ENCODE measurements around the gene CELA2B. TPM values are rescaled to one million over a fixed set of nuclear protein-coding genes. Genes with fewer than 3 reads are reported as not detected.
"Not testable (repeated sequence)": the region's sequence is repeated elsewhere in the genome, so short reads cannot be mapped to it uniquely, and the experiment has no call there.

CELA2B gene
- polyA plus RNA-seq, 2 donors = not detected

GRCh38 chr1:15479654-15480347 lies 3.9 kb downstream of the CELA2B start:
- H3K27ac ChIP-seq (ENCODE audit: low read depth in 2 of 2, low read length in 1 of 2) = no peak overlapping the region
- WGBS, 2 donors = 85 to 94% methylated on average over 11 of the region's 11 CpGs
- H3K9me3 ChIP-seq (ENCODE audit: control insufficient read depth in 2 of 2, insufficient read depth in 1 of 2, low read depth in 1 of 2, low read length in 1 of 2) = no peaks in the 10 kb centered on the region
- no peak overlapping the region for H3K4me3 ChIP-seq (ENCODE audit: low read depth in 1 of 2, low read length in 2 of 2)
- peaks cover 0 to 3% of the 10 kb centered on the region in 2 donors for H3K4me1 ChIP-seq (ENCODE audit: control insufficient read depth in 2 of 2, insufficient read depth in 2 of 2, low read length in 1 of 2)
- no peaks in the 10 kb centered on the region for H3K27me3 ChIP-seq (ENCODE audit: control insufficient read depth in 1 of 2, insufficient read depth in 2 of 2, low read length in 2 of 2)
- H3K36me3 ChIP-seq (ENCODE audit: control insufficient read depth in 2 of 2, insufficient read depth in 2 of 2, low read length in 1 of 2) = no peaks in the 10 kb centered on the region

GRCh38 chr1:15482455-15482854 lies 6.6 kb downstream of the CELA2B start:
- H3K9me3 ChIP-seq (ENCODE audit: control insufficient read depth in 2 of 2, insufficient read depth in 1 of 2, low read depth in 1 of 2, low read length in 1 of 2); H3K27ac ChIP-seq (ENCODE audit: low read depth in 2 of 2, low read length in 1 of 2); H3K36me3 ChIP-seq (ENCODE audit: control insufficient read depth in 2 of 2, insufficient read depth in 2 of 2, low read length in 1 of 2); H3K4me1 ChIP-seq (ENCODE audit: control insufficient read depth in 2 of 2, insufficient read depth in 2 of 2, low read length in 1 of 2); H3K27me3 ChIP-seq (ENCODE audit: control insufficient read depth in 1 of 2, insufficient read depth in 2 of 2, low read length in 2 of 2); H3K4me3 ChIP-seq (ENCODE audit: low read depth in 1 of 2, low read length in 2 of 2): not testable (repeated sequence)
- 70 to 85% methylated on average over 6 of the region's 6 CpGs for WGBS, 2 donors

DNA sequence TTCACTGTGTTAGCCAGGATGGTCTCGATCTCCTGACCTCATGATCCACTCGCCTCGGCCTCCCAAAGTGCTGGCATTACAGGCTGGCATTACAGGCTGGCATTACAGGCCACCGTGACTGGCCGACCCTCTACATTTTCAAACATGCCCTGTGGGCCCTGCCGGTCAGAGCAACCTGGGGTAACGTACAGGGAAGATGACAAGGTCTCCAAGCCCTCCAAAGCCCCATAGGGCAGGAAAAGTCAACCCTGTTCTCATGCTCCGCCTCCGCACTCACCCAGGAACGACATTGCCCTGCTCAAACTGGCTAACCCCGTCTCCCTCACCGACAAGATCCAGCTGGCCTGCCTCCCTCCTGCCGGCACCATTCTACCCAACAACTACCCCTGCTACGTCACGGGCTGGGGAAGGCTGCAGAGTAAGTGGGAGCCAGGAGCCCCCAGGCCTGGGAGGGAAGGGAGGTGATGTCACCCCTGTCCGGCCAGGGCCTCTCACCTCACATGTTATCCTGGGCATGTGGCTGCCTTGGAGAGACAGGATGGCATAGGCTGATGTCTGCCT lies 7.2 kb downstream of the CELA2B start:
- not testable (repeated sequence) for H3K9me3 ChIP-seq (ENCODE audit: control insufficient read depth in 2 of 2, insufficient read depth in 1 of 2, low read depth in 1 of 2, low read length in 1 of 2); H3K4me3 ChIP-seq (ENCODE audit: low read depth in 1 of 2, low read length in 2 of 2); H3K27ac ChIP-seq (ENCODE audit: low read depth in 2 of 2, low read length in 1 of 2); H3K36me3 ChIP-seq (ENCODE audit: control insufficient read depth in 2 of 2, insufficient read depth in 2 of 2, low read length in 1 of 2); H3K27me3 ChIP-seq (ENCODE audit: control insufficient read depth in 1 of 2, insufficient read depth in 2 of 2, low read length in 2 of 2); H3K4me1 ChIP-seq (ENCODE audit: control insufficient read depth in 2 of 2, insufficient read depth in 2 of 2, low read length in 1 of 2)
- 57 to 70% methylated on average over 13 to 15 of the region's 16 CpGs for WGBS, 2 donors

DNA sequence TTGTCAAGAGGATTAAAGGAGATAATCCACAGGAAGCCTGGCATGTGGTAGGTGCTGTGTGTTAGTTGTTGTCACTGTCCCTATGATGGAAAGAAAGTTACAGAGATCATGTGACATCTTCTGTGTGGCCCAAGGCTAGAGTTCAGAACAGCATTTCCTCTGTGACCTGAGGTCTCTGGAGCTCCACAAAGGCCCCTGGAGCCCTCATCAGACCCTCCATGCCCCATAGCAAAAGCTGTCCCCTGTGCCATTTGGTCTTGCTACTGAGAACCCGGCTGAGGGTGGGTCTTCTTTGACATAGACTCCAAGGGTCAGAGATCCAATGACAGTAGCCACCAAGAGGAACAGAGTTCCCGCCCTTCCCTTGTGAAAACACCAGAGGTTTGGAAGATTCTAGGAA lies 8.1 kb downstream of the CELA2B start:
- H3K4me3 ChIP-seq (ENCODE audit: low read depth in 1 of 2, low read length in 2 of 2) = no peak overlapping the region
- no peaks in the 10 kb centered on the region for H3K36me3 ChIP-seq (ENCODE audit: control insufficient read depth in 2 of 2, insufficient read depth in 2 of 2, low read length in 1 of 2)
- no peak overlapping the region for H3K27ac ChIP-seq (ENCODE audit: low read depth in 2 of 2, low read length in 1 of 2)
- H3K27me3 ChIP-seq (ENCODE audit: control insufficient read depth in 1 of 2, insufficient read depth in 2 of 2, low read length in 2 of 2) = no peaks in the 10 kb centered on the region
- H3K4me1 ChIP-seq (ENCODE audit: control insufficient read depth in 2 of 2, insufficient read depth in 2 of 2, low read length in 1 of 2) = peaks cover 0 to 3% of the 10 kb centered on the region in 2 donors
- 88 to 89% methylated on average over 2 of the region's 2 CpGs for WGBS, 2 donors
- no peaks in the 10 kb centered on the region for H3K9me3 ChIP-seq (ENCODE audit: control insufficient read depth in 2 of 2, insufficient read depth in 1 of 2, low read depth in 1 of 2, low read length in 1 of 2)

- not testable (repeated sequence) for H3K27ac ChIP-seq (ENCODE audit: low read depth in 2 of 2, low read length in 1 of 2); H3K27me3 ChIP-seq (ENCODE audit: control insufficient read depth in 1 of 2, insufficient read depth in 2 of 2, low read length in 2 of 2); H3K4me3 ChIP-seq (ENCODE audit: low read depth in 1 of 2, low read length in 2 of 2); H3K9me3 ChIP-seq (ENCODE audit: control insufficient read depth in 2 of 2, insufficient read depth in 1 of 2, low read depth in 1 of 2, low read length in 1 of 2); H3K4me1 ChIP-seq (ENCODE audit: control insufficient read depth in 2 of 2, insufficient read depth in 2 of 2, low read length in 1 of 2); H3K36me3 ChIP-seq (ENCODE audit: control insufficient read depth in 2 of 2, insufficient read depth in 2 of 2, low read length in 1 of 2)
- 90 to 93% methylated on average over 6 of the region's 6 CpGs for WGBS, 2 donors
Measured at GRCh38 chr1:15484443-15484842, 8.5 kb downstream of the CELA2B start.

- Histone ChIP-seq H3K9me3 (ENCODE audit: control insufficient read depth in 2 of 2, insufficient read depth in 1 of 2, low read depth in 1 of 2, low read length in 1 of 2) (no peaks in the 10 kb centered on the region), H3K4me1 (ENCODE audit: control insufficient read depth in 2 of 2, insufficient read depth in 2 of 2, low read length in 1 of 2) (no peaks in the 10 kb centered on the region), H3K27ac (ENCODE audit: low read depth in 2 of 2, low read length in 1 of 2) (no peak overlapping the region), H3K36me3 (ENCODE audit: control insufficient read depth in 2 of 2, insufficient read depth in 2 of 2, low read length in 1 of 2) (no peaks in the 10 kb centered on the region), H3K27me3 (ENCODE audit: control insufficient read depth in 1 of 2, insufficient read depth in 2 of 2, low read length in 2 of 2) (no peaks in the 10 kb centered on the region), H3K4me3 (ENCODE audit: low read depth in 1 of 2, low read length in 2 of 2) (no peak overlapping the region)
- WGBS, 2 donors = 81 to 95% methylated on average over 6 of the region's 6 CpGs
Measured at GRCh38 chr1:15485636-15486035, 9.7 kb downstream of the CELA2B start.

GRCh38 chr1:15486844-15487610 lies 11.1 kb downstream of the CELA2B start:
- not testable (repeated sequence) for H3K4me3 ChIP-seq (ENCODE audit: low read depth in 1 of 2, low read length in 2 of 2); H3K36me3 ChIP-seq (ENCODE audit: control insufficient read depth in 2 of 2, insufficient read depth in 2 of 2, low read length in 1 of 2); H3K27ac ChIP-seq (ENCODE audit: low read depth in 2 of 2, low read length in 1 of 2); H3K27me3 ChIP-seq (ENCODE audit: control insufficient read depth in 1 of 2, insufficient read depth in 2 of 2, low read length in 2 of 2); H3K4me1 ChIP-seq (ENCODE audit: control insufficient read depth in 2 of 2, insufficient read depth in 2 of 2, low read length in 1 of 2); H3K9me3 ChIP-seq (ENCODE audit: control insufficient read depth in 2 of 2, insufficient read depth in 1 of 2, low read depth in 1 of 2, low read length in 1 of 2)
- 83 to 88% methylated on average over 17 of the region's 17 CpGs for WGBS, 2 donors

GRCh38 chr1:15488371-15488770 lies 12.5 kb downstream of the CELA2B start:
- Histone ChIP-seq H3K4me3 (ENCODE audit: low read depth in 1 of 2, low read length in 2 of 2) (no peak overlapping the region), H3K9me3 (ENCODE audit: control insufficient read depth in 2 of 2, insufficient read depth in 1 of 2, low read depth in 1 of 2, low read length in 1 of 2) (no peaks in the 10 kb centered on the region), H3K4me1 (ENCODE audit: control insufficient read depth in 2 of 2, insufficient read depth in 2 of 2, low read length in 1 of 2) (no peaks in the 10 kb centered on the region), H3K27me3 (ENCODE audit: control insufficient read depth in 1 of 2, insufficient read depth in 2 of 2, low read length in 2 of 2) (no peaks in the 10 kb centered on the region), H3K36me3 (ENCODE audit: control insufficient read depth in 2 of 2, insufficient read depth in 2 of 2, low read length in 1 of 2) (peaks cover 5 to 7% of the 10 kb centered on the region in 2 donors), H3K27ac (ENCODE audit: low read depth in 2 of 2, low read length in 1 of 2) (no peak overlapping the region)
- 88 to 91% methylated on average over 3 of the region's 3 CpGs for WGBS, 2 donors

GRCh38 chr1:15489052-15489736 lies 13.3 kb downstream of the CELA2B start:
- H3K36me3 ChIP-seq (ENCODE audit: control insufficient read depth in 2 of 2, insufficient read depth in 2 of 2, low read length in 1 of 2) = peaks cover 5 to 12% of the 10 kb centered on the region in 2 donors
- H3K27ac ChIP-seq (ENCODE audit: low read depth in 2 of 2, low read length in 1 of 2) = no peak overlapping the region
- no peaks in the 10 kb centered on the region for H3K9me3 ChIP-seq (ENCODE audit: control insufficient read depth in 2 of 2, insufficient read depth in 1 of 2, low read depth in 1 of 2, low read length in 1 of 2)
- no peaks in the 10 kb centered on the region for H3K4me1 ChIP-seq (ENCODE audit: control insufficient read depth in 2 of 2, insufficient read depth in 2 of 2, low read length in 1 of 2)
- no peak overlapping the region for H3K4me3 ChIP-seq (ENCODE audit: low read depth in 1 of 2, low read length in 2 of 2)
- no peaks in the 10 kb centered on the region for H3K27me3 ChIP-seq (ENCODE audit: control insufficient read depth in 1 of 2, insufficient read depth in 2 of 2, low read length in 2 of 2)
- 78 to 82% methylated on average over 13 of the region's 13 CpGs for WGBS, 2 donors

All from esophagus (tissue), 2 donors.